Measurements from ENCODE around the gene PIK3R4. TPM values are rescaled to one million over a fixed set of nuclear protein-coding genes. Genes with fewer than 3 reads are reported as not detected.

PIK3R4 gene
- polyA plus RNA-seq, 1 of the 3 experiments (the other 2 are of a cell fraction): 27.2 TPM

- Histone ChIP-seq H3K27me3 (ENCODE audit: insufficient read depth) (no peaks in the 10 kb centered on the region), H3K79me2 (ENCODE audit: insufficient read depth) (no peaks in the 10 kb centered on the region), H3K9ac (no peak overlapping the region), H3K4me3 (ENCODE audit: low read depth in 2 of 2, low read length in 1 of 2) (no peak overlapping the region), H2AFZ (ENCODE audit: low read depth) (no peak overlapping the region), H3K36me3 (replicated peaks in 1 of 2; ENCODE audit: control insufficient read depth in 1 of 2, insufficient read depth in 2 of 2, low read length in 1 of 2) (no peaks in the 10 kb centered on the region), H3K4me2 (no peak overlapping the region), H3K9me3 (no peaks in the 10 kb centered on the region), H3K27ac (ENCODE audit: low read depth in 2 of 2, low read length in 1 of 2) (no peak overlapping the region), H3K9me2 (no peaks in the 10 kb centered on the region), H3F3A (replicated peaks; ENCODE audit: insufficient read depth) (no peaks in the 10 kb centered on the region), H3K4me1 (ENCODE audit: control insufficient read depth in 1 of 2, insufficient read depth in 2 of 2, low read depth in 1 of 2, low read length in 1 of 2) (no peaks in the 10 kb centered on the region), H4K20me1 (ENCODE audit: insufficient read depth) (no peaks in the 10 kb centered on the region)
- DNase-seq: no peak
- 53% methylated on average over 2 of the region's 2 CpGs for WGBS (ENCODE audit: low lambda C conversion rate)
- TF ChIP-seq JUND (IDR thresholded peaks at IDR 0.05) (no peak), SIN3A (IDR thresholded peaks at IDR 0.05; ENCODE audit: borderline replicate concordance, low read depth, low read length) (no peak), YY1 (IDR thresholded peaks at IDR 0.05; ENCODE audit: low read depth) (no peak), EP300 (IDR thresholded peaks at IDR 0.05; ENCODE audit: borderline replicate concordance in 1 of 2, low read depth in 1 of 2, low read length in 1 of 2) (no peak), TEAD4 (IDR thresholded peaks at IDR 0.05; ENCODE audit: borderline replicate concordance, insufficient read depth) (no peak), TAF1 (IDR thresholded peaks at IDR 0.05; ENCODE audit: borderline replicate concordance, low read depth, low read length) (no peak), POLR2AphosphoS5 (IDR thresholded peaks at IDR 0.05; ENCODE audit: low read depth, low read length) (no peak), RAD21 (IDR thresholded peaks at IDR 0.05; ENCODE audit: low read length) (no peak), USF1 (IDR thresholded peaks at IDR 0.05; ENCODE audit: borderline replicate concordance, low read depth) (no peak), NRF1 (IDR thresholded peaks at IDR 0.05; ENCODE audit: low read depth, low read length) (no peak), FOSL2 (IDR thresholded peaks at IDR 0.05; ENCODE audit: borderline replicate concordance, low read depth) (no peak), MXI1 (IDR thresholded peaks at IDR 0.05; ENCODE audit: low read depth, low read length) (no peak), IRF3 (IDR thresholded peaks at IDR 0.05; ENCODE audit: low read depth, low read length) (no peak)
- TF ChIP-seq, protein P1, sequence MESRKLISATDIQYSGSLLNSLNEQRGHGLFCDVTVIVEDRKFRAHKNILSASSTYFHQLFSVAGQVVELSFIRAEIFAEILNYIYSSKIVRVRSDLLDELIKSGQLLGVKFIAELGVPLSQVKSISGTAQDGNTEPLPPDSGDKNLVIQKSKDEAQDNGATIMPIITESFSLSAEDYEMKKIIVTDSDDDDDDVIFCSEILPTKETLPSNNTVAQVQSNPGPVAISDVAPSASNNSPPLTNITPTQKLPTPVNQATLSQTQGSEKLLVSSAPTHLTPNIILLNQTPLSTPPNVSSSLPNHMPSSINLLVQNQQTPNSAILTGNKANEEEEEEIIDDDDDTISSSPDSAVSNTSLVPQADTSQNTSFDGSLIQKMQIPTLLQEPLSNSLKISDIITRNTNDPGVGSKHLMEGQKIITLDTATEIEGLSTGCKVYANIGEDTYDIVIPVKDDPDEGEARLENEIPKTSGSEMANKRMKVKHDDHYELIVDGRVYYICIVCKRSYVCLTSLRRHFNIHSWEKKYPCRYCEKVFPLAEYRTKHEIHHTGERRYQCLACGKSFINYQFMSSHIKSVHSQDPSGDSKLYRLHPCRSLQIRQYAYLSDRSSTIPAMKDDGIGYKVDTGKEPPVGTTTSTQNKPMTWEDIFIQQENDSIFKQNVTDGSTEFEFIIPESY (IDR thresholded peaks at IDR 0.05; ENCODE audit: borderline replicate concordance, low read depth): no peak
- TF ChIP-seq, protein P2, sequence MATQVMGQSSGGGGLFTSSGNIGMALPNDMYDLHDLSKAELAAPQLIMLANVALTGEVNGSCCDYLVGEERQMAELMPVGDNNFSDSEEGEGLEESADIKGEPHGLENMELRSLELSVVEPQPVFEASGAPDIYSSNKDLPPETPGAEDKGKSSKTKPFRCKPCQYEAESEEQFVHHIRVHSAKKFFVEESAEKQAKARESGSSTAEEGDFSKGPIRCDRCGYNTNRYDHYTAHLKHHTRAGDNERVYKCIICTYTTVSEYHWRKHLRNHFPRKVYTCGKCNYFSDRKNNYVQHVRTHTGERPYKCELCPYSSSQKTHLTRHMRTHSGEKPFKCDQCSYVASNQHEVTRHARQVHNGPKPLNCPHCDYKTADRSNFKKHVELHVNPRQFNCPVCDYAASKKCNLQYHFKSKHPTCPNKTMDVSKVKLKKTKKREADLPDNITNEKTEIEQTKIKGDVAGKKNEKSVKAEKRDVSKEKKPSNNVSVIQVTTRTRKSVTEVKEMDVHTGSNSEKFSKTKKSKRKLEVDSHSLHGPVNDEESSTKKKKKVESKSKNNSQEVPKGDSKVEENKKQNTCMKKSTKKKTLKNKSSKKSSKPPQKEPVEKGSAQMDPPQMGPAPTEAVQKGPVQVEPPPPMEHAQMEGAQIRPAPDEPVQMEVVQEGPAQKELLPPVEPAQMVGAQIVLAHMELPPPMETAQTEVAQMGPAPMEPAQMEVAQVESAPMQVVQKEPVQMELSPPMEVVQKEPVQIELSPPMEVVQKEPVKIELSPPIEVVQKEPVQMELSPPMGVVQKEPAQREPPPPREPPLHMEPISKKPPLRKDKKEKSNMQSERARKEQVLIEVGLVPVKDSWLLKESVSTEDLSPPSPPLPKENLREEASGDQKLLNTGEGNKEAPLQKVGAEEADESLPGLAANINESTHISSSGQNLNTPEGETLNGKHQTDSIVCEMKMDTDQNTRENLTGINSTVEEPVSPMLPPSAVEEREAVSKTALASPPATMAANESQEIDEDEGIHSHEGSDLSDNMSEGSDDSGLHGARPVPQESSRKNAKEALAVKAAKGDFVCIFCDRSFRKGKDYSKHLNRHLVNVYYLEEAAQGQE (IDR thresholded peaks at IDR 0.05; ENCODE audit: low read depth, low read length): no peak
- POLR2A ChIA-PET: no interaction called here
- CTCF ChIA-PET: interaction anchor here (0.6 to 0.9 kb wide), 2 partner anchors 19 to 136 kb away, joined by 3 read pairs; no protein-coding TSS in a partner anchor
Observed at GRCh38 chr3:130792246-130792645, 45.6 kb upstream of the PIK3R4 start.
